Measurements from ENCODE around the gene TNFSF9.

- TF ChIP-seq CTCF (IDR thresholded peaks at IDR 0.05; ENCODE audit: low read depth, low read length, missing input control) (no peak), ZBTB33 (IDR thresholded peaks at IDR 0.05) (no peak), JUND (IDR thresholded peaks at IDR 0.05) (no peak), REST (IDR thresholded peaks at IDR 0.05) (no peak), TAF1 (conservative IDR thresholded peaks at IDR 0.05) (no peak), EGR1 (IDR thresholded peaks at IDR 0.05; ENCODE audit: low read depth in 2 of 2) (no peak), RAD21 (IDR thresholded peaks at IDR 0.05) (no peak), ATF3 (IDR thresholded peaks at IDR 0.05) (no peak), YY1 (IDR thresholded peaks at IDR 0.05) (no peak), GABPA (IDR thresholded peaks at IDR 0.05 in 1 of 2, conservative IDR thresholded peaks at IDR 0.05 in 1 of 2) (no peak), HNF4G (IDR thresholded peaks at IDR 0.05) (no peak)
These were observed 13.1 kb downstream of the TNFSF9 start for GRCh38 chr19:6543866-6544347.

Data from liver (tissue), 3 donors.